ENCODE data around the gene SIGLEC1. TPM values are rescaled to one million over a fixed set of nuclear protein-coding genes. Genes with fewer than 3 reads are reported as not detected.

The SIGLEC1 gene
- total and polyA plus RNA-seq, 2 donors (not counting 1 experiment from before 2014, with no cell fraction given), result 0.06 to 0.15 TPM

- no peaks in the 10 kb centered on the region for H3K9me3 Mint-ChIP-seq (ENCODE audit: insufficient read depth)
- Histone ChIP-seq H3K9me3 (ENCODE audit: control extremely low read depth in 1 of 3, control insufficient read depth in 2 of 3, insufficient read depth in 1 of 3, low read length in 2 of 3) (peaks cover 0 to 4% (median 0%) of the 10 kb centered on the region in 3 donors), H3K4me2 (replicated peaks; ENCODE audit: low read depth, low read length, poor library complexity, severe bottlenecking) (no peak overlapping the region), H3K4me3 (ENCODE audit: control extremely low read depth in 1 of 5, extremely low read depth in 1 of 5, insufficient read depth in 1 of 5, low read depth in 2 of 5, low read length in 4 of 5) (no peak overlapping the region), H3K4me1 (ENCODE audit: control insufficient read depth in 2 of 2, insufficient read depth in 2 of 2, low read length in 2 of 2) (peaks cover 5 to 12% of the 10 kb centered on the region in 2 donors), H3K79me2 (ENCODE audit: control insufficient read depth, insufficient read depth, low read length) (peaks cover 13% of the 10 kb centered on the region), H3K9ac (ENCODE audit: low read length) (no peak overlapping the region), H3K36me3 (replicated peaks in 1 of 2; ENCODE audit: control extremely low read depth in 1 of 2, control insufficient read depth in 1 of 2, extremely low read depth in 1 of 2, insufficient read depth in 2 of 2, low read length in 1 of 2) (peaks cover 0 to 8% of the 10 kb centered on the region in 2 experiments), H3K27me3 (replicated peaks in 1 of 4; ENCODE audit: control extremely low read depth in 1 of 4, control insufficient read depth in 3 of 4, insufficient read depth in 4 of 4, low read length in 3 of 4) (no peaks in the 10 kb centered on the region), H4K20me1 (ENCODE audit: control insufficient read depth, insufficient read depth, low read length, poor library complexity, severe bottlenecking) (no peaks in the 10 kb centered on the region), H2AFZ (ENCODE audit: insufficient read depth, low read depth, low read length, poor library complexity, severe bottlenecking) (no peak overlapping the region), H3K27ac (ENCODE audit: low read length in 2 of 2) (no peak overlapping the region)
- POLR2A ChIA-PET, result no interaction called here
- H3K4me3 Mint-ChIP-seq, result no peak overlapping the region
- 98% methylated on average over 5 of the region's 11 CpGs for WGBS (ENCODE audit: insufficient coverage)
- H3K27me3 Mint-ChIP-seq, result no peaks in the 10 kb centered on the region
- H3K4me1 Mint-ChIP-seq, result peaks cover 11% of the 10 kb centered on the region
- ATAC-seq (ENCODE audit: low read depth), result no peak
- H3K27ac Mint-ChIP-seq, result no peak overlapping the region
- TF ChIP-seq, protein P1, sequence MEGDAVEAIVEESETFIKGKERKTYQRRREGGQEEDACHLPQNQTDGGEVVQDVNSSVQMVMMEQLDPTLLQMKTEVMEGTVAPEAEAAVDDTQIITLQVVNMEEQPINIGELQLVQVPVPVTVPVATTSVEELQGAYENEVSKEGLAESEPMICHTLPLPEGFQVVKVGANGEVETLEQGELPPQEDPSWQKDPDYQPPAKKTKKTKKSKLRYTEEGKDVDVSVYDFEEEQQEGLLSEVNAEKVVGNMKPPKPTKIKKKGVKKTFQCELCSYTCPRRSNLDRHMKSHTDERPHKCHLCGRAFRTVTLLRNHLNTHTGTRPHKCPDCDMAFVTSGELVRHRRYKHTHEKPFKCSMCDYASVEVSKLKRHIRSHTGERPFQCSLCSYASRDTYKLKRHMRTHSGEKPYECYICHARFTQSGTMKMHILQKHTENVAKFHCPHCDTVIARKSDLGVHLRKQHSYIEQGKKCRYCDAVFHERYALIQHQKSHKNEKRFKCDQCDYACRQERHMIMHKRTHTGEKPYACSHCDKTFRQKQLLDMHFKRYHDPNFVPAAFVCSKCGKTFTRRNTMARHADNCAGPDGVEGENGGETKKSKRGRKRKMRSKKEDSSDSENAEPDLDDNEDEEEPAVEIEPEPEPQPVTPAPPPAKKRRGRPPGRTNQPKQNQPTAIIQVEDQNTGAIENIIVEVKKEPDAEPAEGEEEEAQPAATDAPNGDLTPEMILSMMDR (IDR thresholded peaks at IDR 0.05), result no peak
- TF ChIP-seq EZH2 (IDR thresholded peaks at IDR 0.05; ENCODE audit: borderline replicate concordance, insufficient read depth, low read depth, low read length, poor library complexity, severe bottlenecking), result no peak
- CTCF ChIA-PET, result no interaction called here
- no peak for DNase-seq
- intact Hi-C loops (cut with micrococcal nuclease), result no loop called here
Observed at GRCh38 chr20:3758566-3758965, 46.2 kb upstream of the SIGLEC1 start.

DNA sequence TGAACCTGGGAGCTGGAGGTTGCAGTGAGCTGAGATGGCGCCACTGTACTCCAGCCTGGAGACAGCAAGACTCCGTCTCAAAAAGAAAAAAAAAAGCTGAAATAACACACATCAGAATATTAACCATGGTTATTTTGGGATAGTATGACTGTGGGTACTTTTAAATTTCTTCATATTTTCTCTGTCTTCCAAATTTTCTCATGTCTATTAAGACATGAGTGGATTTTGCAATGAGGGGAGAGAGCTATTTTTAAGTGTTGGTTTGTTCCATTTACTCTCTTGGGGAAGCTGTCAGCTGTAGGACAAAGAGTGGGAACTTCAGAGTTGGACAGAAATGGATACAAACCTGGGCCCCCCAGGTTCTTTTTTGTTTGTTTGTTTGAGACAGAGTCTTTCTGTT is 44.9 kb upstream of the SIGLEC1 start:
- H3K9me3 ChIP-seq (ENCODE audit: control extremely low read depth in 1 of 3, control insufficient read depth in 2 of 3, insufficient read depth in 1 of 3, low read length in 2 of 3), result peaks cover 0 to 4% (median 0%) of the 10 kb centered on the region in 3 donors
- peaks cover 13% of the 10 kb centered on the region for H3K79me2 ChIP-seq (ENCODE audit: control insufficient read depth, insufficient read depth, low read length)
- DNase-seq, result no peak
- Mint-ChIP-seq H3K27ac (no peak overlapping the region), H3K4me1 (peaks cover 14% of the 10 kb centered on the region), H3K27me3 (no peaks in the 10 kb centered on the region), H3K4me3 (no peak overlapping the region), H3K9me3 (ENCODE audit: insufficient read depth) (no peaks in the 10 kb centered on the region)
- peaks cover 0 to 8% of the 10 kb centered on the region in 2 experiments for H3K36me3 ChIP-seq (replicated peaks in 1 of 2; ENCODE audit: control extremely low read depth in 1 of 2, control insufficient read depth in 1 of 2, extremely low read depth in 1 of 2, insufficient read depth in 2 of 2, low read length in 1 of 2)
- ATAC-seq (ENCODE audit: low read depth), result no peak
- TF ChIP-seq, protein P1 (IDR thresholded peaks at IDR 0.05), result no peak
- no peak for TF ChIP-seq EZH2 (IDR thresholded peaks at IDR 0.05; ENCODE audit: borderline replicate concordance, insufficient read depth, low read depth, low read length, poor library complexity, severe bottlenecking)
- no peak overlapping the region for H3K9ac ChIP-seq (ENCODE audit: low read length)
- intact Hi-C loops (cut with micrococcal nuclease), result no loop called here
- no peak overlapping the region for H3K4me2 ChIP-seq (replicated peaks; ENCODE audit: low read depth, low read length, poor library complexity, severe bottlenecking)
- peaks cover 10 to 12% of the 10 kb centered on the region in 2 donors for H3K4me1 ChIP-seq (ENCODE audit: control insufficient read depth in 2 of 2, insufficient read depth in 2 of 2, low read length in 2 of 2)
- H3K27me3 ChIP-seq (replicated peaks in 1 of 4; ENCODE audit: control extremely low read depth in 1 of 4, control insufficient read depth in 3 of 4, insufficient read depth in 4 of 4, low read length in 3 of 4), result no peaks in the 10 kb centered on the region
- CTCF ChIA-PET, result interaction anchor here (0.9 to 2.8 kb wide), 5 partner anchors 9 to 98 kb away, joined by 3 to 10 read pairs (median 5); partner anchors contain the start of gene ADISSP
- H3K4me3 ChIP-seq (ENCODE audit: control extremely low read depth in 1 of 5, extremely low read depth in 1 of 5, insufficient read depth in 1 of 5, low read depth in 2 of 5, low read length in 4 of 5), result no peak overlapping the region
- H2AFZ ChIP-seq (ENCODE audit: insufficient read depth, low read depth, low read length, poor library complexity, severe bottlenecking), result no peak overlapping the region
- no peaks in the 10 kb centered on the region for H4K20me1 ChIP-seq (ENCODE audit: control insufficient read depth, insufficient read depth, low read length, poor library complexity, severe bottlenecking)
- WGBS (ENCODE audit: insufficient coverage), result no CpG with 5 or more reads among the region's 2 CpGs
- no peak overlapping the region for H3K27ac ChIP-seq (ENCODE audit: low read length in 2 of 2)
- POLR2A ChIA-PET, result no interaction called here

Data from B cell (primary cell).